SH-SY5Y (cell line): ENCODE results near the gene ELMO3.

ENCODE experiments used
- GATA2 ChIP-seq: IDR thresholded peaks from 2 replicates; pipeline ENCODE4 v1.6.1; 2011; ENCODE audit warnings: mild to moderate bottlenecking, low read depth, low read length
- GATA3 ChIP-seq: IDR thresholded peaks from 2 replicates; pipeline ENCODE4 v1.6.1; 2011; ENCODE audit warnings: low read depth, mild to moderate bottlenecking, low read length, moderate library complexity

DNA sequence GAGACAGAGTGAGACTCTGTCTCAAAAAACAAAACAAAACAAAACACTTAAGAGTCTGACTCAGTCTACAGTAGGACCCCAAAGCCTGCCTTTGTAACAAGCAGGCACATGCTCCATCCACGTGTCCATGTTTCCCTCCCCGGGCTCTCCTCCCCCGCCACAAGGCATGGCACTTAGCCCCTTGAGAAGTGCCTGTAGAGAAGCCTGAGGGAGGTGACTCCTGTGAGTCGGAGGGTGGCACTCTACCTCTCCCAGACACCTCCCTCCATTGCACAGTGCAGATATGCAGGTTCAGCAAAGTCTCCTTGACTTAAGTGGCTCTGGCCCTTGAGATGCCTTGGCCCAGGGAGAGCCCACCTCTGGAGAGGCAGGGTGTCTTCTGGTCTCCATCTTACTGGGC lies 41.6 kb downstream of the ELMO3 start:
- TF ChIP-seq GATA3 (no peak), GATA2 (no peak)
